ENCODE data around the gene INPP4B.

The INPP4B gene

GRCh38 chr4:142141224-142141623 is 704.9 kb downstream of the INPP4B start:
- no peak for DNase-seq (ENCODE audit: low read depth, low spot score)

- DNase-seq (ENCODE audit: low read depth, low spot score), result no peak
Measured at GRCh38 chr4:142130666-142131065, 715.4 kb downstream of the INPP4B start.

- DNase-seq (ENCODE audit: low read depth, low spot score), result no peak
Measured at GRCh38 chr4:142129931-142130330, 716.2 kb downstream of the INPP4B start.

GRCh38 chr4:142129473-142129872 is 716.6 kb downstream of the INPP4B start:
- no peak for DNase-seq (ENCODE audit: low read depth, low spot score)

GRCh38 chr4:142128529-142128928 is 717.6 kb downstream of the INPP4B start:
- DNase-seq (ENCODE audit: low read depth, low spot score), result no peak

- peak; percentile 2 for DNase-seq (ENCODE audit: low read depth, low spot score)
Measured at GRCh38 chr4:142126890-142127497, 719.1 kb downstream of the INPP4B start.

- no peak for DNase-seq (ENCODE audit: low read depth, low spot score)
Measured at GRCh38 chr4:142124874-142125273, 721.2 kb downstream of the INPP4B start.

- DNase-seq (ENCODE audit: low read depth, low spot score), result no peak
Measured at GRCh38 chr4:142121448-142122350, 724.4 kb downstream of the INPP4B start.

GRCh38 chr4:142120921-142121320 is 725.2 kb downstream of the INPP4B start:
- DNase-seq (ENCODE audit: low read depth, low spot score), result no peak

- DNase-seq (ENCODE audit: low read depth, low spot score), result no peak
Measured at GRCh38 chr4:142112451-142112850, 733.6 kb downstream of the INPP4B start.

- DNase-seq (ENCODE audit: low read depth, low spot score), result no peak
Measured at GRCh38 chr4:142110136-142110535, 736.0 kb downstream of the INPP4B start.

GRCh38 chr4:142104041-142104440 is 742.1 kb downstream of the INPP4B start:
- DNase-seq (ENCODE audit: low read depth, low spot score), result no peak

GRCh38 chr4:142101401-142101800 is 744.7 kb downstream of the INPP4B start:
- DNase-seq (ENCODE audit: low read depth, low spot score), result no peak

- no peak for DNase-seq (ENCODE audit: low read depth, low spot score)
Measured at GRCh38 chr4:142100941-142101340, 745.2 kb downstream of the INPP4B start.

- DNase-seq (ENCODE audit: low read depth, low spot score), result no peak
Measured at GRCh38 chr4:142098900-142099545, 747.1 kb downstream of the INPP4B start.

- DNase-seq (ENCODE audit: low read depth, low spot score), result no peak
Measured at GRCh38 chr4:142098380-142098779, 747.7 kb downstream of the INPP4B start.

GRCh38 chr4:142097015-142097414 is 749.1 kb downstream of the INPP4B start:
- DNase-seq (ENCODE audit: low read depth, low spot score), result no peak

- no peak for DNase-seq (ENCODE audit: low read depth, low spot score)
Measured at GRCh38 chr4:142095886-142096605, 750.1 kb downstream of the INPP4B start.

GRCh38 chr4:142092941-142093340 is 753.2 kb downstream of the INPP4B start:
- DNase-seq (ENCODE audit: low read depth, low spot score), result no peak

GRCh38 chr4:142091691-142092182 is 754.4 kb downstream of the INPP4B start:
- DNase-seq (ENCODE audit: low read depth, low spot score), result no peak

- no peak for DNase-seq (ENCODE audit: low read depth, low spot score)
Measured at GRCh38 chr4:142091085-142091513, 755.0 kb downstream of the INPP4B start.

GRCh38 chr4:142088906-142089305 is 757.2 kb downstream of the INPP4B start:
- DNase-seq (ENCODE audit: low read depth, low spot score), result no peak
